SK-N-SH (cell line): ENCODE measurements around the gene FASTKD3. TPM values are rescaled to one million over a fixed set of nuclear protein-coding genes. Genes with fewer than 3 reads are reported as not detected.

ENCODE experiments used
- CTCF ChIA-PET: fragments of 300-600, 350-600 bp; formaldehyde crosslinking; extraction: SDS; loops from one replicate; lab custom pipeline; 2021; lab: Yijun Ruan, JAX
- POLR2A ChIA-PET: fragments of 350-600 bp; sonication (Branson Sonifier 250); formaldehyde crosslinking; extraction: SDS; loops from one replicate; lab custom pipeline; 2020; ENCODE audit warnings: antibody characterized with exemption, inconsistent platforms; lab: Yijun Ruan, JAX
- DNase-seq: peaks from one replicate; pipeline ENCODE4 v3.0.0; 2012
- H2AFZ ChIP-seq: fragments of 200-600 bp; sonication (generic); 2 replicates; pipeline ENCODE4 v1.8.1; 2016; ENCODE audit warnings: antibody characterized with exemption, mild to moderate bottlenecking, low read depth
- H3F3A ChIP-seq: fragments of 200-600 bp; sonication (generic); replicated peaks from 2 replicates; pipeline ENCODE3; 2016; ENCODE audit warnings: antibody characterized with exemption, mild to moderate bottlenecking; ENCODE audit not compliant: insufficient read depth
- H3K27ac ChIP-seq, 2 experiments: fragments of 200-500 bp in 1 of 2; fragments of 200-600 bp in 1 of 2; sonication (Bioruptor generic) in 1 of 2; sonication (generic), shearing (Covaris generic) in 1 of 2; 2 replicates each; pipeline versions ENCODE4 v1.5.1 to v1.6.1; 2014 to 2016; ENCODE audit warnings: low read depth in 2 of 2, inconsistent platforms in 1 of 2, low read length in 1 of 2, mild to moderate bottlenecking in 1 of 2, mixed read lengths in 1 of 2
- H3K27me3 ChIP-seq: fragments of 200-600 bp; sonication (generic), shearing (Covaris generic); 2 replicates; pipeline ENCODE4 v1.6.1; 2016; ENCODE audit warnings: mixed run types; ENCODE audit not compliant: insufficient read depth
- H3K36me3 ChIP-seq, 2 experiments: fragments of 200-500 bp in 1 of 2; fragments of 200-600 bp in 1 of 2; sonication (Bioruptor generic) in 1 of 2; sonication (generic) in 1 of 2; replicated peaks in 1 of 2; 2 replicates each; pipeline versions ENCODE3 to v1.5.1; 2014 to 2016; ENCODE audit warnings: low read length in 1 of 2, mild to moderate bottlenecking in 1 of 2; ENCODE audit not compliant: insufficient read depth in 2 of 2, control insufficient read depth in 1 of 2
- H3K4me1 ChIP-seq, 2 experiments: fragments of 200-500 bp in 1 of 2; fragments of 200-600 bp in 1 of 2; sonication (Bioruptor generic) in 1 of 2; sonication (generic), shearing (Covaris generic) in 1 of 2; 2 replicates each; pipeline versions ENCODE4 v1.5.1 to v1.6.1; 2014 to 2016; ENCODE audit warnings: low read depth in 1 of 2, low read length in 1 of 2, mixed run types in 1 of 2; ENCODE audit not compliant: insufficient read depth in 2 of 2, control insufficient read depth in 1 of 2
- H3K4me2 ChIP-seq: fragments of 200-600 bp; sonication (generic), shearing (Covaris generic); 2 replicates; pipeline ENCODE4 v1.6.1; 2017; ENCODE audit warnings: mixed run types
- H3K4me3 ChIP-seq, 2 experiments: fragments of 200-500 bp in 1 of 2; fragments of 200-600 bp in 1 of 2; sonication (Bioruptor generic) in 1 of 2; sonication (generic), shearing (Covaris generic) in 1 of 2; 2 replicates each; pipeline versions ENCODE4 v1.5.1 to v1.8.1; 2014 to 2016; ENCODE audit warnings: low read depth in 2 of 2, inconsistent platforms in 1 of 2, low read length in 1 of 2, mild to moderate bottlenecking in 1 of 2, mixed read lengths in 1 of 2, moderate library complexity in 1 of 2
- H3K79me2 ChIP-seq: fragments of 200-600 bp; sonication (generic); 2 replicates; pipeline ENCODE4 v1.8.1; 2017; ENCODE audit warnings: mild to moderate bottlenecking; ENCODE audit not compliant: insufficient read depth
- H3K9ac ChIP-seq: fragments of 200-600 bp; sonication (generic); 2 replicates; pipeline ENCODE4 v1.6.1; 2017; ENCODE audit warnings: mixed run types
- H3K9me2 ChIP-seq: fragments of 200-600 bp; sonication (generic); 2 replicates; pipeline ENCODE4 v1.6.1; 2017; ENCODE audit warnings: mixed run types
- H3K9me3 ChIP-seq: fragments of 200-600 bp; sonication (generic); 2 replicates; pipeline ENCODE4 v1.6.1; 2017; ENCODE audit warnings: mixed run types, mild to moderate bottlenecking, moderate library complexity
- H4K20me1 ChIP-seq: fragments of 200-600 bp; sonication (generic); 2 replicates; pipeline ENCODE4 v1.6.1; 2017; ENCODE audit warnings: mild to moderate bottlenecking, mixed run types; ENCODE audit not compliant: insufficient read depth
- CHD2 ChIP-seq: fragments of 150-350 bp; IDR thresholded peaks from 2 replicates; pipeline ENCODE4 v1.6.1; 2018; ENCODE audit warnings: low read length; ENCODE audit not compliant: partially characterized antibody
- CTCF ChIP-seq: fragments of 200-600 bp; sonication (generic); IDR thresholded peaks from 2 replicates; pipeline ENCODE4 v1.6.1; 2017; ENCODE audit warnings: antibody characterized with exemption, mild to moderate bottlenecking, moderate library complexity
- GATA2 ChIP-seq: sonication (generic); formaldehyde crosslinking; IDR thresholded peaks from 2 replicates; pipeline ENCODE4 v1.5.0; 2020; ENCODE audit warnings: mild to moderate bottlenecking, missing genetic modification reagents
- NFIC ChIP-seq: IDR thresholded peaks from 2 replicates; pipeline ENCODE4 v1.4.0; 2012; ENCODE audit warnings: borderline replicate concordance
- NRF1 ChIP-seq: IDR thresholded peaks from 2 replicates; pipeline ENCODE4 v1.6.1; 2012; ENCODE audit warnings: low read depth, mild to moderate bottlenecking, low read length
- RAD21 ChIP-seq: IDR thresholded peaks from 2 replicates; pipeline ENCODE4 v1.6.1; 2012; ENCODE audit warnings: mild to moderate bottlenecking, low read length
- RCOR1 ChIP-seq: fragments of 150-350 bp; IDR thresholded peaks from 2 replicates; pipeline ENCODE4 v1.6.1; 2017; ENCODE audit warnings: antibody characterized with exemption, low read length
- SMC3 ChIP-seq: IDR thresholded peaks from 2 replicates; pipeline ENCODE4 v1.6.1; 2012; ENCODE audit warnings: low read depth, low read length, improper control_type of control experiment
- TCF12 ChIP-seq: IDR thresholded peaks from 2 replicates; pipeline ENCODE4 v1.4.0; 2012
- USF2 ChIP-seq: fragments of 150-350 bp; IDR thresholded peaks from 2 replicates; pipeline ENCODE4 v1.6.1; 2017; ENCODE audit warnings: antibody characterized with exemption, low read length, low read depth, borderline replicate concordance
- ZBTB33 ChIP-seq: IDR thresholded peaks from 2 replicates; pipeline ENCODE4 v1.4.0; 2012; ENCODE audit warnings: low read depth, borderline replicate concordance
- WGBS: methylation state at CpG from one replicate; pipeline ENCODE4 v1.1.6; 2017; ENCODE audit warnings: low lambda C conversion rate; 5-methylcytosine and 5-hydroxymethylcytosine counted together
- polyA plus RNA-seq, 3 experiments: library from polyadenylated mRNA; depleted of rRNA; stranded (reverse); fragments of >200 nt; gene quantifications; 2 replicates each; pipeline ENCODE4 v1.2.3, GENCODE V29; 2012

FASTKD3 gene
- polyA plus RNA-seq, 1 of the 3 experiments (the other 2 are of a cell fraction) = 5.4 TPM

DNA sequence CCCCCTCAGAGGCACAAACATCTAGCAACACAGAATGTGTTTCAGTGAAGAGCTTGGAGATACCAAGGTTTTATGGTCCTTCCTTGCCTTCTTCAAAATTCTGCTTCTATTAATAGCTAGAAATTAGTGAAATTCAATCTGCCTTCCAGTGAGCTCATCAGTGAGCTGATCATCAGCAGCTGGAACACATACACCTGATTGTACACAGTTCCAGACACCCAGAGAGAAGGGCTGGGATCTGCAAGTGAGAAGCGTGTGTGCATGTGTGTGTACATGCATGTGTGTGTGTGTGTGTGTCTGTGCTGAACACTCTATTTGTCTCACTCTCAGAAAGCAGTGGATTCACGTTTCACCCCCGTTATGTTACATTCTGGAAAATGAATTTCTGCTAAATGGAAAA, 46.4 kb downstream of the FASTKD3 start:
- Histone ChIP-seq H3K27me3 (peaks cover 59% of the 10 kb centered on the region; the same call in 1 of the 2 replicates), H3K4me2 (no peak overlapping the region), H3K9me3 (no peaks in the 10 kb centered on the region), H4K20me1 (no peaks in the 10 kb centered on the region), H2AFZ (no peak overlapping the region), H3K9ac (no peak overlapping the region), H3K36me3 (no peaks in the 10 kb centered on the region), H3K27ac (no peak overlapping the region), H3F3A (no peaks in the 10 kb centered on the region), H3K9me2 (no peaks in the 10 kb centered on the region), H3K4me1 (peaks cover 0 to 2% of the 10 kb centered on the region in 2 experiments; a peak in 1 of 4 replicates), H3K79me2 (no peaks in the 10 kb centered on the region), H3K4me3 (no peak overlapping the region)
- ChIA-PET CTCF (interaction anchor here (0.8 to 1.6 kb wide), 3 partner anchors 27 to 35 kb away, joined by 3 to 4 read pairs (median 3); partner anchors contain the start of gene CFAP90), POLR2A (no interaction called here)
- no peak for DNase-seq
- 0% methylated on average over 3 of the region's 3 CpGs for WGBS
- no peak for TF ChIP-seq NRF1
- TF ChIP-seq ZBTB33 = no peak
- TF ChIP-seq CHD2 = no peak
- no peak for TF ChIP-seq TCF12
- no peak for TF ChIP-seq USF2
- TF ChIP-seq NFIC = no peak
- TF ChIP-seq RAD21 = no peak
- no peak for TF ChIP-seq GATA2 (CRISPR knock-in tag)
- no peak for TF ChIP-seq SMC3

- Histone ChIP-seq H4K20me1 (no peaks in the 10 kb centered on the region), H3K36me3 (no peaks in the 10 kb centered on the region), H3K4me1 (no peaks in the 10 kb centered on the region; a peak in 1 of 4 replicates), H3K9ac (no peak overlapping the region), H3K9me2 (no peaks in the 10 kb centered on the region), H2AFZ (no peak overlapping the region), H3K4me3 (peak overlapping the region in 1 of 2 experiments; percentile 51; a peak in 1 of 4 replicates), H3K27ac (no peak overlapping the region), H3K27me3 (peaks cover 58% of the 10 kb centered on the region; the same call in 1 of the 2 replicates), H3K4me2 (no peak overlapping the region), H3K79me2 (no peaks in the 10 kb centered on the region), H3K9me3 (no peaks in the 10 kb centered on the region), H3F3A (no peaks in the 10 kb centered on the region)
- ChIA-PET CTCF (interaction anchor here (0.6 to 5.2 kb wide), 20 partner anchors 7 to 89 kb away, joined by 3 to 39 read pairs (median 6); no protein-coding TSS in a partner anchor), POLR2A (no interaction called here)
- TF ChIP-seq CTCF (0 out of 2 replicates have a peak, but pooled peaks have one; percentile 13), RCOR1 (no peak)
- WGBS = 21% methylated on average over 9 of the region's 9 CpGs
- DNase-seq = no peak
These were observed 52.3 kb downstream of the FASTKD3 start for GRCh38 chr5:7816535-7816901.
